Raji (cell line): Measurements from ENCODE around the gene TGFBR2.

ENCODE experiments used
- POLR2A ChIP-seq: IDR thresholded peaks from 2 replicates; pipeline ENCODE4 v1.6.1; 2011; ENCODE audit warnings: low read depth, low read length, control low read depth; ENCODE audit not compliant: insufficient read depth

TGFBR2 gene

GRCh38 chr3:30650348-30650995, 44.1 kb downstream of the TGFBR2 start:
- TF ChIP-seq POLR2A, result no peak

GRCh38 chr3:30654269-30654668, 47.9 kb downstream of the TGFBR2 start:
- no peak for TF ChIP-seq POLR2A

- TF ChIP-seq POLR2A, result no peak
These were observed 48.9 kb downstream of the TGFBR2 start for GRCh38 chr3:30655187-30655812.

- TF ChIP-seq POLR2A, result no peak
These were observed 50.3 kb downstream of the TGFBR2 start for GRCh38 chr3:30656624-30657141.

- no peak for TF ChIP-seq POLR2A
These were observed 51.5 kb downstream of the TGFBR2 start for GRCh38 chr3:30657914-30658313.

GRCh38 chr3:30658328-30659052, 52.1 kb downstream of the TGFBR2 start:
- no peak for TF ChIP-seq POLR2A

GRCh38 chr3:30659270-30660130, 53.1 kb downstream of the TGFBR2 start:
- no peak for TF ChIP-seq POLR2A

GRCh38 chr3:30660136-30660535, 53.7 kb downstream of the TGFBR2 start:
- TF ChIP-seq POLR2A, result no peak

GRCh38 chr3:30660656-30661055, 54.3 kb downstream of the TGFBR2 start:
- no peak for TF ChIP-seq POLR2A

- no peak for TF ChIP-seq POLR2A
These were observed 54.9 kb downstream of the TGFBR2 start for GRCh38 chr3:30661098-30661873.

GRCh38 chr3:30662836-30663235, 56.4 kb downstream of the TGFBR2 start:
- no peak for TF ChIP-seq POLR2A

GRCh38 chr3:30663533-30664241, 57.3 kb downstream of the TGFBR2 start:
- TF ChIP-seq POLR2A, result no peak

GRCh38 chr3:30664459-30664858, 58.1 kb downstream of the TGFBR2 start:
- no peak for TF ChIP-seq POLR2A

- TF ChIP-seq POLR2A, result no peak
These were observed 58.5 kb downstream of the TGFBR2 start for GRCh38 chr3:30664884-30665283.

GRCh38 chr3:30665539-30665938, 59.1 kb downstream of the TGFBR2 start:
- no peak for TF ChIP-seq POLR2A
